Prostate gland (tissue), 2 donors: ENCODE measurements around the gene OLAH.

Source experiments
- POLR2A ChIP-seq: fragments of 450-650 bp; IDR thresholded peaks from one replicate; pipeline ENCODE4 v1.6.1; 2016; ENCODE audit warnings: antibody characterized with exemption, mild to moderate bottlenecking
- TF ChIP-seq, protein P1 (sequence below), 4 experiments: fragments of 200-600 bp in 2 of 4; fragments of 450-650 bp in 2 of 4; sonication (generic) in 2 of 4; IDR thresholded peaks; 1 replicate in 3 of 4; 2 replicates in 1 of 4; pipeline ENCODE4 v1.5.1; 2016 to 2019; ENCODE audit warnings: antibody characterized with exemption in 4 of 4, mild to moderate bottlenecking in 2 of 4, moderate library complexity in 2 of 4

DNA sequence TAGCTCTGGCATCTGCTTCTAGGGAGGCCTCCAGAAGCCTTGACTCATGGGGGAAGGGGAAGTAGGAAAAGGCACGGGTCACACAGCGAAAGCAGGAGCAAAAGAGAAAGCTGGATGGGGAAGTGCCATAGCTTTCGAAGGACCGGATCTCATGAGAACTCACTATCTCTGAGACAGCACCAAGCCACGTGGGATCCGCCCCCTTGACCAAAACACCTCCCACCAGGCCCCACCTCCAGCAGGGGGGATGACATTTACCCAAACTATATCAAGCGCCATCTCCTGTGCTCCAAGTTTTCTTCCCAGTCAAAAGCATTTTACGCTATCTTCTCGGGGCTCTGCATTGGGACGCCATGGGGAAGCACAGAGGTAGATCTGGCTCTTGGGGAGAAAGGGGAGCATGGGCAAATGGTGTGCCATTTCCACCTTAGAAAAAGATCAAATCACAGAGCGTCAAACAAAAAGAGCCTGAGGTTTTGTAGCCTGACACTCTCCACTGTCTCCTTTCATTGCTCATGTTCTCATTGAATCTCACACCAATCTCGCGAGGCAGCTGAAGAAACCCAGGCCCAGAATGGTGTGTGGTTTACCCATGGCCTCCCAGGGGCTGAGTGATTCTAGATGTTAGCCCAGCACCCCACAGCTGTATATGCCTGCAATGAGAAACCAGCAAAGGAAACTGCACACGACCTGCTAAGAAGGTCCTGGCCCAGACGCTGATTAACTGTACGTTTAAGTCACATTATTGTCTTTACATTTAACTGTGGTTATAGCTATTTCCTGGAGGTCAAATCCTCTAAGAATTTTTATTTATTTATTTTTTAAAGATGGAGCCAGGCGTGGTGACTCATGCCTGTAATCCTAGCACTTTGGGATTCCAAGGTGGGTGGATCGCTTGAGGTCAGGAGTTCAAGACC, 8.1 kb upstream of the OLAH start:
- TF ChIP-seq, protein P1, sequence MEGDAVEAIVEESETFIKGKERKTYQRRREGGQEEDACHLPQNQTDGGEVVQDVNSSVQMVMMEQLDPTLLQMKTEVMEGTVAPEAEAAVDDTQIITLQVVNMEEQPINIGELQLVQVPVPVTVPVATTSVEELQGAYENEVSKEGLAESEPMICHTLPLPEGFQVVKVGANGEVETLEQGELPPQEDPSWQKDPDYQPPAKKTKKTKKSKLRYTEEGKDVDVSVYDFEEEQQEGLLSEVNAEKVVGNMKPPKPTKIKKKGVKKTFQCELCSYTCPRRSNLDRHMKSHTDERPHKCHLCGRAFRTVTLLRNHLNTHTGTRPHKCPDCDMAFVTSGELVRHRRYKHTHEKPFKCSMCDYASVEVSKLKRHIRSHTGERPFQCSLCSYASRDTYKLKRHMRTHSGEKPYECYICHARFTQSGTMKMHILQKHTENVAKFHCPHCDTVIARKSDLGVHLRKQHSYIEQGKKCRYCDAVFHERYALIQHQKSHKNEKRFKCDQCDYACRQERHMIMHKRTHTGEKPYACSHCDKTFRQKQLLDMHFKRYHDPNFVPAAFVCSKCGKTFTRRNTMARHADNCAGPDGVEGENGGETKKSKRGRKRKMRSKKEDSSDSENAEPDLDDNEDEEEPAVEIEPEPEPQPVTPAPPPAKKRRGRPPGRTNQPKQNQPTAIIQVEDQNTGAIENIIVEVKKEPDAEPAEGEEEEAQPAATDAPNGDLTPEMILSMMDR (IDR thresholded peaks at IDR 0.05) = no peak
- TF ChIP-seq POLR2A = no peak
